ENCODE data around the gene ZNF574.

Gene ZNF574

DNA sequence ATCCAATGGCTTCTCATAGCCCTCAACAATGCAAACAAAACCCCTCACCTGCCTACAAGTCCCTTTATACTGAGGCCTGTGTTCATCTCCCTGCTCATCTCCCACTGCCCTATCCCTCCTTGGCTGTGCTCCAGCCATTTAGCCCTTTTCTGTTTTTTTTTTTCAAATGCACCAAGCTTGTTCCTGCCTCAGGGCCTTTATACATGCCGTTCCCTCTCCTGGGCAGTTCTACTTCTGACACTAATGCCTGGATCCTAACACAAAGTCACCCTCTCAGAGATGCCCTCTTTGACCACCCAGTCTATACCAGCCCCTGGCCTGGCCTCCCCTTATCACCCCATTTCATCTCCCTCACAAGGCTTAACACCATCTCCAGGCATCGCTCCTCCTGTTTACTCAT is 26.9 kb downstream of the ZNF574 start:
- DNase-seq (ENCODE audit: low read depth in 3 of 3), result no peak

DNA sequence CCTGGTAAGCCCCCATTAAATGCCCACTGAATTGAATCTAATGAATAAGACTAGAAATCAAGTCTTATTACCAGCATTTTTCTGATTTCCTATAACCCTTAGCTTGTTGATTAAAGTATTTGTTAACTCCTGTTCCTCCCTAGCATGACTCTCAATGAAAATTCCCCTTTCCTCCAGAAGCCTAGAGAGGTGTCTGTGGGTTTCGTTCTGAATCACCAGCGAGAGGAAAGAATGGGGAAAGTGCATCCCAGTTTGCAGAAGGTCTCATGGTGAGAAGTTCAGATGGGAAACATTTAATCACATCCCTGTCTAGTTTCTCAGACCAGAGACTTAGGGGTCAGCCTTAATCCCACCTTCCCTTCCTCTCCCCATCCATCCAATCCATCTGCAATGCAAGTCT is 29.4 kb downstream of the ZNF574 start:
- no peak for DNase-seq (ENCODE audit: low read depth in 3 of 3)

DNA sequence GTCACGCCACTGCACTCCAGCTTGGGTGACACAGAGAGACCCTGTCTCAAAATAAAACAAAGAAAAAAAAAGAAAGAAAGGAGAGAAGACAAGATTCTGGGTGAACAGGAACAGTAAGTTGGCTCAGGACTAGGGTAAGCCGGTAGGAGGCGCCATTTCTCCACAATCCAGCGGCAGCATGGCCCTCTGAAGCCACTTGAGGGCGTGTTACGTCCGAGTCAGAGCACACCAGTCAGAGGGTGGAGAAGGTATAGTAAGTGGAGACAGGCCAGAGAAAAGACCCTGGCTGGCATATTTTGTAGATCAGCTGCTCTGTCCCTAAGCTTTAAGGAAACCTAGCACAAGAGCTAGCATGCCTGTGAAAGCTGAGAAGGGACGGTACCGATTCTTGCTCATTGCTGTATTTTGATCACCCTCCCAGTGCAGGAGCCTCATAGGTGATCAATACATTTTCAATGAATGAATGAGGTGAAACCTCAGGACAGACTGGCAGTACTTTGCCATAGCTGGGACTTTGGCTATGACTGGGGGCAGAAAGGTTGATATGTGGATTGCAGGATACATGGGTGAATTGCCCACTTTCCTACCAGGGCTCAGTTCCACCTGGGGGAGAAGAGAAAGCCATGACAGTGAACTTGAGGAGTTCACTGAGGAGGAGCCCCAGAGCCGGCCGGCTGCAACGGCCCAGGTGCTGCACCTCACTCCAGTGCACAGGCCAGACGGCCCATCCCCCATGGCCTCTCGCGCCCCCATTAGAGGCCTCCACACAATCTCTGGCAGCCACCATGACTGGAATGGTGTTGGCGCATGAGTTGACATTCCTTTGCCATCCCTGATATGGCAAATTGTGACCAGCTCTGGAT is 32.8 kb downstream of the ZNF574 start:
- peak; percentile 77 to 84 (median 79) for DNase-seq (ENCODE audit: low read depth in 3 of 3)

DNA sequence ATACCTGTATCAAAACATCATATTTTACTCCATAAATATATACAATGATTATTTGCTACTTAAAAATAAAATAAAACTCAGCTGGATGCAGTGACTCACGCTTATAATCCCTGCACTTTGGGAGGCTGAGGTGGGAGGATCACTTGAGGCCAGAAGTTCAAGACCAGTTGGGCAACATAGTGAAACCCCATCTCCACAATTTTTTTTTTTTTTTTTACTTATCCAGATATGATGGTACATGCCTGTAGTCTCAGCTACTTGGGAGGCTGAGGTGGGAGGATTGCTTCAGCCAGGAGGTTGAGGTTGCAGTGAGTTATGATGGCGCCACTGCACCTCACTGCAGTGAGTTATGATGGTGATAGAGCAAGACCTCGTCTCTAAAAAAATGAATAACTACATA is 33.9 kb downstream of the ZNF574 start:
- no peak for DNase-seq (ENCODE audit: low read depth in 3 of 3)

DNA sequence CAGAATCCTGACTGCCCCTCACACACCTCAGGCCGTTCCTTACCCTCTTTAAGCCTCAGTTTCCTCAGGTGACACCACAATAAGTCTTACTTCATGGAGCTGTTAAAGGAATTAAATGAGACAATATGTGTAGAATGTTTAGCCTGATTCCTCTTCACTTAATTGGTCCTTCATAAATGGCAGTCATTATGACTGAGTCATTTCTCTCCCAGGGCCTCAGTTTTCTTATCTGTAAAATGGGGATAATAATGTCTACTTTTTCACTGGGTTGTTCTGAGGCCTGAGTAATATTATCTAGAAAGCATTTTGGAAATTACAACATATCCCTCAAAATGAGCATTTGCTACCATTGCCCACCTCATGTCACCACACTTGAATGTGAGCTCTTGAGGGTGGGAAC is 34.7 kb downstream of the ZNF574 start:
- no peak for DNase-seq (ENCODE audit: low read depth in 3 of 3)

DNA sequence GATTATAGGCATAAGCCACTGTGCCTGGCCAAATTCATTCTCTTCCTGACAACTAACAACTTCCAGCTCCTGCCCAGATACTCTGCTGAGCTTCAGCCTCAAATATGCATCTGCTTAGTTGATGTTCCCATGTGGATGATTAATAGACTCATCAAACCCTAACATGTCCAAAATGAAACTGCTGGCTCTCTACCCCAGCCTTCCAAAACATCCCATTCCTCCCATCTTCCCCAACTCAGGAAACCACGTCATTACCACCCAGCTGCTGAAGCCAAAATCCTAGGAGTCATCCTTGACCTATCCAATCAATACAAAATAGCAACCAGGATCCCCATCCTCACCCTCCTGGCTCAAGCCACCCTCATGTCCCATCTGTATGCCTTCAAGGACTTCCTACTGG is 35.4 kb downstream of the ZNF574 start:
- no peak for DNase-seq (ENCODE audit: low read depth in 3 of 3)

DNA sequence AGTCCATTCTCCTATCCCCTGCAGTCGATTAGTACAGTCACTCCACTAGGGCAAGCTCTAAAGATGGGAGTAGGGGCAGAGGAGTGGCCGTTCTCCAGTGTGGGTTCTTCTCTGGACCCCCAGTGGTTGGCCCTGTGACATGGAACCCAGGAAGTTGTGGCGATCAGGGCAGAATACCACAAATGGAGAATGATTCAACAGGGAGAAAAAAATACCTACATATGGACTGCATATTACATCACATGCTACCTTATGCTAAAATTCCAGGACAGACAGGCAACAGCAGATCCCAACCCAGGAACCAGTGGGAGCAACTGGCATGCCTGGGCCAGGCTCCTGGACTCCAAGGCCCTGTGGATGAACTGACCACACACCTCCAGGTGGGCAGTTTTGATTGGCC is 35.8 kb downstream of the ZNF574 start:
- no peak for DNase-seq (ENCODE audit: low read depth in 3 of 3)

DNA sequence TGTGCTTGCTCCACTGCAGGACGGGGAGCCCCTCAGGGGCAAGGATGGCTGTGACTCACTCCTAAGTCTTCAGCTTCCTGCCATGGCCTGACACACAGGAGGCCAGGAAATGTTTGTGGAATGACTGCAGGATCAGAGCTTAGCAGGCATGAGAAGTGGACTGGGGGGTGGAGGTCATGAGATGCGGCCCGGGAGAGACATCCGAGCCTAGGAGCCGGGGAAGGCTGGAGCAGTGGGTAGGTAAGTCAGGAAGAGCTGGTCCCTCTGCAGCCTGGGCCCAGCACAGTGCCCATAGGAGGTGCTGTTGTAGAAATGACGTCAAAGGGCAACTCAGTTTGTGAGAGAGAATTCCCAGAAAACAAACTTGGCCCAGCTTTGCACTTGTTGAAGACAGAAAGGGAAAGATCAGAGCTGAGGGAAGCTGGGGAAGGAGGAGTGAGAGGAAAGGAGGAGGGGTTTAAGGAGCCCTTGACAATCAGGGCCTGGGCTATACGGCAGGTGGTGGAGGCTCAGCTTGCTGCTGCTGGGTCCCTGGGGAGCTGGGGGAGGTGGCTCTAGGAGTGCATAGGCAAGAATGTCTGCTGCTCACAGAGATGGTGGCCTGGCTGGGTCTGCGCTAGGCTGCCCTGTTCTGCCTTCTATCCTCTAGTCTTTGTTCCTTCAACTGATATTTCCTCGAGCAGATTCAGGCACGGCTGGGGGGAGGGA is 37.8 kb downstream of the ZNF574 start:
- DNase-seq (ENCODE audit: low read depth in 3 of 3), result no peak

DNA sequence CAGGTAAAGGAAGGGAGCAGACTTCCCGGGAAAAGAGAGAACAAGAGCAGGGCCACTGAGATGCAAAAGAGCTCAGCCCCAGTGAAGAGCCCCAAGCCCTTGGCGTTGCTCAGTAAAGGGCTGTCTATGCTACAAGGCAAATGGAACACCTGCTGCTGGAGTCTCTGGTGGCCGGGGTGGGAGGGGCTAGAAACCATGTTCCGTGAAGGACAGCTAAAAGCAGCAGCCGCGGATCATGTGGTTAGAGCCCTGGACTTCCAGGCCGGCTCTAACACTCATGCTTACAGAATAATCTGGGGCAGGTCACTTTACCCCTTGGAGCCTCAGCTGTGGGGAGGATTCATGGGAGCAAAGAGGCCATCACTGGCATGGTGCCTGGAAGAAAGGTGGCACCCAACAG is 38.4 kb downstream of the ZNF574 start:
- no peak for DNase-seq (ENCODE audit: low read depth in 3 of 3)

DNA sequence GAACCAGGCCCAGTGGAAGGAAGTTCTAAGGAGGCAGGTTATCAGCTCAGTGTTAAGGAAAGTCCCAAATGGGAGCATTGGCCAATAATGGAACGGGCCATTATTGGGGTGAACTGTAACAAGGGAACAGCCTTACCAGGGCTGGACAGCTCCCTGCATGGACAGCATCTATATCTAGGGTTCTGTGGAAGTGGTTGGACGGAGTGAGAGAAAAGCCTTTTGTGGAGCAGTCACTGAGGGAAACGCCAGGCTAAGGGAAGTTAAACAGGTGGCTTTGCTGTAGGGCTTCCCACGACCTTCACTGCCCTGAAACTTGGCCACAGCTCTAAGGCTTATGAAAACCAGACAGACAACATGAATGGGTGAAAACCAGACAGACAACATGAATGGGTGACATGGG is 39.3 kb downstream of the ZNF574 start:
- no peak for DNase-seq (ENCODE audit: low read depth in 3 of 3)

DNA sequence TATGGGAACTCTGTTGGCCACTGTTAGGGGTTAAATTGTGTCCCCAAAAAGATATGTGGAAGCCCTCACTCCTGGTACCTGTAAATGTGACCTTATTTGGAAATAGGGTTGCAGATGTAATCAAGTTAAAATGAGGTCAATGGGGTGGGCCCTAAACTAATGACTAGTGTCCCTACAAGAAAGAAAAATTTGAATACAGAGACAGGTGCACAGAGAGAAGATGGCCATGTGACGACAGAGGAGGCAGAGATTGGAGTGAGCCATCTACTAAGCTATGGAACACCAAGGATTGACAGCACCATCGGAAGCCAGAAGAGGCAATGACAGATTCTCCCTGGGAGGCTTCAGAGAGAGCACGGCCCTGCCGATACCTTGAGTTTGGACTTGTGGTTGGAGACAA is 39.7 kb downstream of the ZNF574 start:
- no peak for DNase-seq (ENCODE audit: low read depth in 3 of 3)

DNA sequence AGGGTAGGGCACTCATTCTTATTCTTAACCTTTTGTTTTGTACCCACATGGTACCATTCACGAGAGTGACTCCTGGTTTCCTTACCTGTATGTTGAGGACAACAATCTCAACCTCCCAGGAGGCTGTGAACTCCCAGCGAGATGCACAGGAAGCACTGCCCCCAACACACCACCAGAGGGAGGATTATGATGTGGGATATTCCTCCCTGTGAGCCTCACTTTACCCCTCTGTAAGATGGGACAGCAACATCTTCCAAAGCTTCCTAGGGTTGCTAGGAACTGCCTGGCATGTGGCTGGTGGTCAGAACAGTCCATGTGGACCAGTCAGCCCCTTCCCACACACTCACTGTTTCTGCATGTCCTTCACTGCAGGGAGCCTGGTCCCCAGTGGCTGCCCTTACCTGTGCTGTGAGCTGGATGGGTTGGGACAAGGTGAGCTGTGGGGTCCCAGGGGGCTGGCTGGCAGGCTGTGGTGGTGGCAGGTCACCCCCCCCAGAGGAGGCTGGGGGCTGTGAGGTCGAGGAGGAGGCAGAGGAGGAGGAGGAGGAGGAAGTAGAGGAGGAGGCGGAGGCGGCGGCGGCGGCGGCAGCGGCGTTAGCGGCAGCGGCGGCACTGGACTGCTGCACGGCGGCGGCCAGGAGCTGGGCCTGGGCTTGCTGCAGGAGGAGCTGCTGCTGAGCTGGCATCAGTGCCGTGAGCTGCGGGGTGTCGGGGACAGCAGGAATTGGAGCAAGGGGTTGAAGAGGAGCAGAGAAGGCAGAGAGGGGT is 40.5 kb downstream of the ZNF574 start:
- DNase-seq (ENCODE audit: low read depth in 3 of 3), result no peak

DNA sequence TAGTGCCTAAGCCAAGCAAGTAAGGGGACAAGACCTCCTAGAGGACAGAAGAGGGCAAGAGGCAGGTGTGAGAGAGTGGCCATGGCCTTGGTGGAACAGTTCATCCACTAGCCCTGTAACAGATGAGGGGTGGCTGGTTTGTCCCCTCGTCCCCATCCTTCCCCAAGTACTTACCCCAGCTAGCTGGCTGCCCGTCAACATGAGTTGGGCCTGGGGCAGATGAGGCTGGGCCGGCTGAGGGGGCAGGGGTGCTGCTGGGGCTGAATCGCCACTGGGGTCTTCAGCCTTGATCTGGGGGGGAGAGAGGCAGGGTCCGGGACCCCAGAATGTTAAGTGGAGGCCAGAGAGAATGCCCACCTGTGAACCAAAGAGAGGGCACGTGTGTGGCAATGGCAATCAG is 41.1 kb downstream of the ZNF574 start:
- no peak for DNase-seq (ENCODE audit: low read depth in 3 of 3)

DNA sequence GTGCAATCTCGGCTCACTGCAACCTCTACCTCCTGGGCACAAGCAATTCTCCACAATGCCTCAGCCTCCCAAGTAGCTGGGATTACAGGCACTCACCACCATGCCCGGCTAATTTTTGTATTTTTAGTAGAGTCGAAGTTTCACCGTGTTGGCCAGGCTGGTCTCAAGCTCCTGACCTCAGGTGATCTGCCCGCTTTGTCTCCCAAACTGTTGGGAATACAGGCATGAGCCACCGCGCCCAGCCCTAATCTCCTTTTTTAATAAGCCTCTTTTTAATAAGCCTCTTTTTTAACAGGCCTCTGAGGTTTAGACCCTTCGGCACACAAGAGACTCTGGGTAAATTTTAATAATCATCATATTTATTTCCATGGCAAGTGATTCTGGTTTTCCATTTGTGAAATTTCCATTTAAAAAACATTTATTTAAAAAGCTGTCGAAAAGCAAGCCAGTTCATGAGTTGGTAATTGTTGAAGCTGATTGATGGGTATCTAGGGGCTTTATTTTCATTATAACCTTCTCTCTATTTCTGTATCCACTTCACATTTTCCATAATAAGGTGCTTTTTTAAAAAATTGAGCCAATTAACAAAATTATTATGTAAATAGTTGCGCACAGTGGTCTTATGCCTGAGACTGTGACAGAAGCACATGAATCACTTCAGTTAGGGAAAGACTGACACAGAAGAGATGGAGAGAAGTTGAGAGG is 44.5 kb downstream of the ZNF574 start:
- DNase-seq (ENCODE audit: low read depth in 3 of 3), result no peak

DNA sequence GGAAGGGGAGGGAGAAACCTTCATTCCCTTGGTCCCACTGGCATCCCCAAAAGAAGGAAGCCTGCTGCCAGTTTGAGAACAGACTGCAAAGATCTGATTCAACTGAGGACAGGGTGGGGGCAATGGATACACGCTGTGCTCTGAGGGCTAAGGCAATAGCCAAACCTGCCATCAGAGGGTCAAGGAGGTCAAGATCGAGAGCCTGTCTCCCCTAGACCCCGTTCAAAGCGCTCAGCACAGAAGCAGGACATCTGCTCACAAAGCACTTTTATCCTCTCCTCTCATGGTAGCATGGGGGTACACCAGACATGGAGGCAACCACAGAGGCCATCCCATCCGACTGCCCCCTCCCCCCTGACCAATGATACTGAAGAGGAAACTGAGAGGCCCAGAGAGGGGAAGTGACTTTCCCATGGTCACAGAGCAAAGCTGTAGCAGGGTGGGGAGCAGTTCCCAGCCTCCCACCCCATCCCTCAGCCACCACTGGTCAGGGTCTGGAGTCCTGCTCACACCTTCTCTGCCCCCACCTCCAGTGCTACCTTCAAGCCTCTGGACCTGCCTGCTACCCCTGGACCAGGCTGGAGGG is 45.2 kb downstream of the ZNF574 start:
- DNase-seq (ENCODE audit: low read depth in 3 of 3), result no peak

DNA sequence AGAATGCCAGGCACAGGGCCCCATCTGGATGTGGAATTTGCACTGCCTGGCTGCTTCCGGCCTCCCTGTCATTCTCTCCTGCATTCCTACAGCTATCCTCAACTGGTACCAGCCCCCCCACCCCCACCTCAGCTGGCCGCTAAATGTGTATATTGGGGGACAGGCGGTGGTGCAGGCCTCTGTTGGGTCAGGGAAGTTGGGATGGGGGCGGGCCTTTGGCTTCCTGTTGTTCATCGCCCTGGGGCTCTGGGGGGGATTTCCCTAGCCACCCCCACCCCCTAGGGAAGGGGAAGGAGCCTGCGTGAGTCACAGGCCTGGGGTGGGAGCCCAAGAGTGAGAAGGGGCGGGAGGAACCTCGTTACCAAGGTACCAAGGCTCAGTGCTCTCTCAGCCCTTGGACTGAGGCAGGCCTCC is 45.7 kb downstream of the ZNF574 start:
- DNase-seq (ENCODE audit: low read depth in 3 of 3), result peak; percentile 68 to 84 (median 81)

DNA sequence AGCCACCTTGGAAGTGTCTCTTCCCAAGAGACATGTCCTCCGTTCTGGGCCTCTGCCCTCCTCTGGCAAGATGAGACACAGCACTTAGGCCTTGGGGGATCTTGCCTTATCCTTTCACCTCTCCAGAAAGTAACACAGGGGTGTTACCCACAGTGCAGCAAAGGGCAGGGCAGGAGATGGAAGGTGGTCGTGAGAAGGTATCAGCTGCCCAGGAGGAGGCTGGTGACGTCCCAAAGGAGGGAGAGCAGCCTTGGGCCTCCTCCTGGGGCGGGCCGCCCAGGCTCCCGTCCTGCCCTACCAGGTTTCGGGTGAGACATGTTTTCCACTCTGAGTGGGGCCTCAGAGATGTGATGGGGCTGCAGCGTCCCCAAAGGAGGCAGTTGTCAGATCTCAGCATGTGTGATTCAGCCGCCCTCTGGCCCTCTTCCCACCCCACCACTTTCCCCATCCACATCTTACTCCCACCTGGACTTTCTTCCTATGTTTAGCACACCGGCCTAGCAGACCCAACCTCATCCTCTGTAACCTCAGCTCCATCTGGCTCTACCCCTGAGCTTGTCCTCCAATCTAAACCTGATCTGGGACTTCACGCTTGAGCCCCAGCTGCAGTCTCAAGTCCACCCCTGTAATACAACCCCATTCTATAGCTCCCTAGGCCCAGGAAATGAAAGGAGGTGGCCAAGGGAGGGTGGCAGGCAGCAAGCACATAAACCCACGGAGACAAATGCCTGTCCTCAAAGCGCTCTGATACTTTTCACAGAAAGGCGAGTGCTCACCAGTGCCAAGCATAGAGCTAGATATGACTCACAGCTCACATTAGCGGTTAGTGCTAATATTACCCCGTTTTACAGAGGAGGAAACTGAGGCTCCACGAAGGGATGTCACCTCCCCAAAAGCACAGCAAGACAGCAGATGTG is 47.0 kb downstream of the ZNF574 start:
- peak; percentile 54 to 62 (median 56) for DNase-seq (ENCODE audit: low read depth in 3 of 3)

DNA sequence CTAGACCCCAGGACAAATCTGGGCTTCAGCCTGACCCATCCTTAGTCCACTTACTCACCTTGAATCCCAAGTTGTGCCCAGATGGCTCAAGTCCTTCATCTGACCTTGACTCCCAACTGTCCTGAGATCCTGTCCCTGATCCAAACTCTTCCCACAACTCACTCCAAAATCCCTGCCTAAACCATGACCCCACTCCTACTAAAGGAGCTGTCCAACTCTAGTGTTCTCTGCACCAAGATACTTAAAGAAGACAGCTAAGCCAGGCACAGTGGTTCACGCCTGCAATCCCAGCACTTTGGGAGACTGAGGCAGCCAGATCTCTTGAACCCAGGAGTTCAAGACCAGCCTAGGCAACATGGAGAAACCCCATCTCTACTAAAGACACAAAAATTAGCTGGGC is 47.8 kb downstream of the ZNF574 start:
- DNase-seq (ENCODE audit: low read depth in 3 of 3), result no peak

DNA sequence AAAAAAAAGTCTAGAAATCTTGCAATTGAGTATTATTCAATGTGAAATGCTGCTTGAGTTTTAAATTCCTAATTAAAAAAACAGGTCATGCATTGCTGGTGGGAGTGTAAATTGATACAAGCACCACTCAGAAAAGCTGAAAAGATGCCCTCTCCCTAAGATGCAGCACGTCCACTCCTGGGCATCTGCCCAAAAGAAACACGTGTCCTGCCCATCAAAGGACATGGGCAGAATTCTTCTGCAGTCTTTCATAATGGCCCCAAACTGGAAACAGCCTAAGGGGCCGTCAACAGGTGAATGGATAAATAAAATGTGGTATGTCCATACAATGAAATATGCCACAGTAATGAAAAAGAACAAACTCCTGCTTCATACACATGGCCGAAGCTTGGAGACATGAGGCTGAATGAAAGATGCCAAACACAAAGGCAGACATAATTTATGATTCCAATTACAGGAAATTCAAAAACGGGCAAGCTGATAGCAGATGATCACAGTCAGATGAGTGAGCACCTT is 48.5 kb downstream of the ZNF574 start:
- no peak for DNase-seq (ENCODE audit: low read depth in 3 of 3)

DNA sequence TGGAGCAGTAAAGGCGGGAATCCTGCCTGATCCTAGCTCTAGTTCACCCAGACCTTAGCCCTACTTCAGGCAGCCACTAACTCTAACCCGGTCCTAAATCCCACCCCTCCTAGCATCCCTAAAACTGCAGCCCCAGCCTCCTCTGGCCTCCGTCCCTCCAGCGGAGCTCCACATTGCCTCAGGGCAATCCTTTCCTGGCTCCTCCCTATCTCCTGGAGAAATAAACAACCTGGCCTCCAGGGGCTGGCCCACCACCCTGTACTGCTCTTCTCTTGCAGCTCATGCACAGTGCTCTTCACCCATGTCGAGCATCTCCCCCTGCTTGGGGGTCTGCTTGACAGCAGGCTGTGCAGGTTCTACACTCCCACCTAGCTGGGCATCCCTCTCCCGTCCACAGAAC is 49.6 kb downstream of the ZNF574 start:
- DNase-seq (ENCODE audit: low read depth in 3 of 3), result no peak
